SK-N-SH treated with all-trans-retinoic acid at 6 μM for 48 hours (cell line): ENCODE data around the gene CCDC171.

ENCODE experiments used
- ATAC-seq: fragments of 200-7000 bp; cut with Tn5 transposase; 3 replicates; pipeline ENCODE4 v1.9.1; 2020; ENCODE audit warnings: mild to moderate bottlenecking, moderate library complexity
- ARNTL ChIP-seq: fragments of 450-650 bp; formaldehyde crosslinking; IDR thresholded peaks from 2 replicates; pipeline ENCODE4 v1.5.0; 2020; ENCODE audit warnings: low read depth, mild to moderate bottlenecking, moderate library complexity, borderline replicate concordance
- BACH2 ChIP-seq: fragments of 250-450 bp; sonication (Bioruptor Pico); IDR thresholded peaks from 2 replicates; pipeline ENCODE4 v1.9.0; 2021; ENCODE audit warnings: mild to moderate bottlenecking, borderline replicate concordance
- CSDC2 ChIP-seq: fragments of 250-450 bp; sonication (Bioruptor Pico); IDR thresholded peaks from 2 replicates; pipeline ENCODE4 v1.5.0; 2020; ENCODE audit warnings: mild to moderate bottlenecking, moderate library complexity
- ESRRG ChIP-seq: fragments of 250-450 bp; sonication (Bioruptor Pico); IDR thresholded peaks from 2 replicates; pipeline ENCODE4 v1.6.1; 2021; ENCODE audit warnings: mild to moderate bottlenecking
- GLIS3 ChIP-seq: fragments of 250-450 bp; sonication (Bioruptor Pico); IDR thresholded peaks from 2 replicates; pipeline ENCODE4 v1.5.0; 2020; ENCODE audit warnings: mild to moderate bottlenecking, moderate library complexity
- ISL1 ChIP-seq: fragments of 250-450 bp; sonication (Bioruptor Pico); IDR thresholded peaks from 2 replicates; pipeline ENCODE4 v2.1.2; 2022; ENCODE audit warnings: mild to moderate bottlenecking, moderate library complexity
- OSR1 ChIP-seq: fragments of 250-450 bp; sonication (Bioruptor Pico); IDR thresholded peaks from 2 replicates; pipeline ENCODE4 v1.8.0; 2022; ENCODE audit warnings: moderate library complexity, mild to moderate bottlenecking, inconsistent platforms
- PATZ1 ChIP-seq: fragments of 250-450 bp; sonication (Bioruptor Pico); IDR thresholded peaks from 2 replicates; pipeline ENCODE4 v1.8.0; 2020; ENCODE audit warnings: mild to moderate bottlenecking, moderate library complexity, borderline replicate concordance
- PPARA ChIP-seq: fragments of 250-450 bp; sonication (Bioruptor Pico); IDR thresholded peaks from 2 replicates; pipeline ENCODE4 v1.5.0; 2020; ENCODE audit warnings: mild to moderate bottlenecking, borderline replicate concordance
- RARB ChIP-seq: fragments of 250-450 bp; sonication (Bioruptor Pico); IDR thresholded peaks from 2 replicates; pipeline ENCODE4 v1.8.0; 2021; ENCODE audit warnings: mild to moderate bottlenecking, moderate library complexity
- SNAI2 ChIP-seq: fragments of 250-450 bp; sonication (Bioruptor Pico); IDR thresholded peaks from 2 replicates; pipeline ENCODE4 v1.5.0; 2020; ENCODE audit warnings: mild to moderate bottlenecking, moderate library complexity
- TCF4 ChIP-seq: fragments of 250-450 bp; sonication (Bioruptor Pico); IDR thresholded peaks from 2 replicates; pipeline ENCODE4 v1.8.0; 2021; ENCODE audit warnings: mild to moderate bottlenecking, moderate library complexity, borderline replicate concordance
- TOX ChIP-seq: fragments of 250-450 bp; sonication (Bioruptor Pico); IDR thresholded peaks from 2 replicates; pipeline ENCODE4 v1.8.0; 2021; ENCODE audit warnings: mild to moderate bottlenecking, moderate library complexity, borderline replicate concordance
- ZC3H10 ChIP-seq: fragments of 250-450 bp; sonication (Bioruptor Pico); IDR thresholded peaks from 2 replicates; pipeline ENCODE4 v1.5.1; 2021; ENCODE audit warnings: mild to moderate bottlenecking, moderate library complexity
- ZFP3 ChIP-seq: fragments of 250-450 bp; sonication (Bioruptor Pico); IDR thresholded peaks from 2 replicates; pipeline ENCODE4 v1.5.0; 2020; ENCODE audit warnings: mild to moderate bottlenecking, moderate library complexity
- ZFP30 ChIP-seq: fragments of 450-650 bp; formaldehyde crosslinking; IDR thresholded peaks from 2 replicates; pipeline ENCODE4 v1.5.0; 2022; ENCODE audit warnings: mild to moderate bottlenecking, moderate library complexity
- ZNF565 ChIP-seq: fragments of 450-650 bp; formaldehyde crosslinking; conservative IDR thresholded peaks from 2 replicates; pipeline ENCODE4 v1.5.0; 2020; ENCODE audit warnings: low read depth, mild to moderate bottlenecking, moderate library complexity
- ZNF70 ChIP-seq: fragments of 450-650 bp; formaldehyde crosslinking; IDR thresholded peaks from 2 replicates; pipeline ENCODE4 v1.5.0; 2020; ENCODE audit warnings: mild to moderate bottlenecking, moderate library complexity
- ZNF8 ChIP-seq: fragments of 450-650 bp; formaldehyde crosslinking; IDR thresholded peaks from 2 replicates; pipeline ENCODE4 v1.5.0; 2020; ENCODE audit warnings: mild to moderate bottlenecking, moderate library complexity
- TF ChIP-seq, protein P1 (sequence below): fragments of 250-450 bp; sonication (Bioruptor Pico); IDR thresholded peaks from 2 replicates; pipeline ENCODE4 v1.5.0; 2020; ENCODE audit warnings: mild to moderate bottlenecking, moderate library complexity
- TF ChIP-seq, protein P2 (sequence below): fragments of 250-450 bp; sonication (Bioruptor Pico); IDR thresholded peaks from 2 replicates; pipeline ENCODE4 v1.8.0; 2021; ENCODE audit warnings: low read depth, mild to moderate bottlenecking, moderate library complexity, borderline replicate concordance
- TF ChIP-seq, protein P3 (sequence below): fragments of 250-450 bp; sonication (Bioruptor Pico); IDR thresholded peaks from 2 replicates; pipeline ENCODE4 v1.5.1; 2020; ENCODE audit warnings: low read depth, mild to moderate bottlenecking, moderate library complexity
- TF ChIP-seq, protein P4 (sequence below): fragments of 250-450 bp; sonication (Bioruptor Pico); IDR thresholded peaks from 2 replicates; pipeline ENCODE4 v1.5.1; 2021; ENCODE audit warnings: mild to moderate bottlenecking, moderate library complexity

CCDC171 gene

GRCh38 chr9:15512889-15513288 lies 40.0 kb upstream of the CCDC171 start:
- no peak for ATAC-seq
- TF ChIP-seq PPARA (CRISPR knock-in tag) (no peak), ZNF565 (no peak), SNAI2 (CRISPR knock-in tag) (no peak), TOX (CRISPR knock-in tag) (no peak), RARB (CRISPR knock-in tag) (no peak), ARNTL (CRISPR knock-in tag) (no peak), ZC3H10 (CRISPR knock-in tag) (no peak), ZNF8 (CRISPR knock-in tag) (no peak), ISL1 (CRISPR knock-in tag) (no peak), ESRRG (CRISPR knock-in tag) (no peak), BACH2 (CRISPR knock-in tag) (no peak), OSR1 (CRISPR knock-in tag) (no peak), ZFP30 (no peak), ZFP3 (CRISPR knock-in tag) (no peak), GLIS3 (CRISPR knock-in tag) (no peak), PATZ1 (CRISPR knock-in tag) (no peak)
- TF ChIP-seq, protein P1, sequence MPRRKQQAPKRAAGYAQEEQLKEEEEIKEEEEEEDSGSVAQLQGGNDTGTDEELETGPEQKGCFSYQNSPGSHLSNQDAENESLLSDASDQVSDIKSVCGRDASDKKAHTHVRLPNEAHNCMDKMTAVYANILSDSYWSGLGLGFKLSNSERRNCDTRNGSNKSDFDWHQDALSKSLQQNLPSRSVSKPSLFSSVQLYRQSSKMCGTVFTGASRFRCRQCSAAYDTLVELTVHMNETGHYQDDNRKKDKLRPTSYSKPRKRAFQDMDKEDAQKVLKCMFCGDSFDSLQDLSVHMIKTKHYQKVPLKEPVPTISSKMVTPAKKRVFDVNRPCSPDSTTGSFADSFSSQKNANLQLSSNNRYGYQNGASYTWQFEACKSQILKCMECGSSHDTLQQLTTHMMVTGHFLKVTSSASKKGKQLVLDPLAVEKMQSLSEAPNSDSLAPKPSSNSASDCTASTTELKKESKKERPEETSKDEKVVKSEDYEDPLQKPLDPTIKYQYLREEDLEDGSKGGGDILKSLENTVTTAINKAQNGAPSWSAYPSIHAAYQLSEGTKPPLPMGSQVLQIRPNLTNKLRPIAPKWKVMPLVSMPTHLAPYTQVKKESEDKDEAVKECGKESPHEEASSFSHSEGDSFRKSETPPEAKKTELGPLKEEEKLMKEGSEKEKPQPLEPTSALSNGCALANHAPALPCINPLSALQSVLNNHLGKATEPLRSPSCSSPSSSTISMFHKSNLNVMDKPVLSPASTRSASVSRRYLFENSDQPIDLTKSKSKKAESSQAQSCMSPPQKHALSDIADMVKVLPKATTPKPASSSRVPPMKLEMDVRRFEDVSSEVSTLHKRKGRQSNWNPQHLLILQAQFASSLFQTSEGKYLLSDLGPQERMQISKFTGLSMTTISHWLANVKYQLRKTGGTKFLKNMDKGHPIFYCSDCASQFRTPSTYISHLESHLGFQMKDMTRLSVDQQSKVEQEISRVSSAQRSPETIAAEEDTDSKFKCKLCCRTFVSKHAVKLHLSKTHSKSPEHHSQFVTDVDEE (CRISPR knock-in tag), result no peak
- TF ChIP-seq, protein P2, sequence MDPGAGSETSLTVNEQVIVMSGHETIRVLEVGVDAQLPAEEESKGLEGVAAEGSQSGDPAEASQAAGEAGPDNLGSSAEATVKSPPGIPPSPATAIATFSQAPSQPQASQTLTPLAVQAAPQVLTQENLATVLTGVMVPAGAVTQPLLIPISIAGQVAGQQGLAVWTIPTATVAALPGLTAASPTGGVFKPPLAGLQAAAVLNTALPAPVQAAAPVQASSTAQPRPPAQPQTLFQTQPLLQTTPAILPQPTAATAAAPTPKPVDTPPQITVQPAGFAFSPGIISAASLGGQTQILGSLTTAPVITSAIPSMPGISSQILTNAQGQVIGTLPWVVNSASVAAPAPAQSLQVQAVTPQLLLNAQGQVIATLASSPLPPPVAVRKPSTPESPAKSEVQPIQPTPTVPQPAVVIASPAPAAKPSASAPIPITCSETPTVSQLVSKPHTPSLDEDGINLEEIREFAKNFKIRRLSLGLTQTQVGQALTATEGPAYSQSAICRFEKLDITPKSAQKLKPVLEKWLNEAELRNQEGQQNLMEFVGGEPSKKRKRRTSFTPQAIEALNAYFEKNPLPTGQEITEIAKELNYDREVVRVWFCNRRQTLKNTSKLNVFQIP (CRISPR knock-in tag), result no peak

DNA sequence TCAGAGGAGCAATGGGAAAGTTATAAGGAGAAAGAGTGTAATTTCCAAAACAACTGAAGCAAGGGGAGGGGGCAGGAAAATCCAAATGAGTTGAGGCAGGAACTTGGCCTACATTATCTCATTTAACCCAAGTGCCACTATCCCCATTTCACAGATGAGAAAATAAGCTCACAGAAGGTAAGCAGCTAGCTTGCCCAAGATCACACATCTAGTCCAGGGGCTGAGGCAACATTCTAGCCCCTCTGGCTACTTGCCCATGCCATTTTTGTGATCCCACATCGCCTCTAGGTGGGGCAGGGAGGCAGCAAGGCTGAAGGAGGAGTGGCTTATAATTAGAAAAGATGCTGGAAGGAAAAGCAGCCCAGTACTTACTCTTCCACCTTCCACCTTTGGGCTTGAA lies 39.5 kb upstream of the CCDC171 start:
- no peak for ATAC-seq
- TF ChIP-seq ESRRG (CRISPR knock-in tag), result no peak
- TF ChIP-seq OSR1 (CRISPR knock-in tag), result no peak
- TF ChIP-seq ZFP30, result no peak
- TF ChIP-seq ZNF70, result no peak
- TF ChIP-seq SNAI2 (CRISPR knock-in tag), result no peak
- no peak for TF ChIP-seq TOX (CRISPR knock-in tag)
- no peak for TF ChIP-seq TCF4 (CRISPR knock-in tag)
- TF ChIP-seq BACH2 (CRISPR knock-in tag), result no peak
- no peak for TF ChIP-seq GLIS3 (CRISPR knock-in tag)
- TF ChIP-seq PATZ1 (CRISPR knock-in tag), result no peak
- TF ChIP-seq, protein P1 (CRISPR knock-in tag), result no peak
- TF ChIP-seq, protein P3, sequence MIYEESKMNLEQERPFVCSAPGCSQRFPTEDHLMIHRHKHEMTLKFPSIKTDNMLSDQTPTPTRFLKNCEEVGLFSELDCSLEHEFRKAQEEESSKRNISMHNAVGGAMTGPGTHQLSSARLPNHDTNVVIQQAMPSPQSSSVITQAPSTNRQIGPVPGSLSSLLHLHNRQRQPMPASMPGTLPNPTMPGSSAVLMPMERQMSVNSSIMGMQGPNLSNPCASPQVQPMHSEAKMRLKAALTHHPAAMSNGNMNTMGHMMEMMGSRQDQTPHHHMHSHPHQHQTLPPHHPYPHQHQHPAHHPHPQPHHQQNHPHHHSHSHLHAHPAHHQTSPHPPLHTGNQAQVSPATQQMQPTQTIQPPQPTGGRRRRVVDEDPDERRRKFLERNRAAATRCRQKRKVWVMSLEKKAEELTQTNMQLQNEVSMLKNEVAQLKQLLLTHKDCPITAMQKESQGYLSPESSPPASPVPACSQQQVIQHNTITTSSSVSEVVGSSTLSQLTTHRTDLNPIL (CRISPR knock-in tag), result no peak
- TF ChIP-seq CSDC2, result no peak
- no peak for TF ChIP-seq ISL1 (CRISPR knock-in tag)
- TF ChIP-seq, protein P4, sequence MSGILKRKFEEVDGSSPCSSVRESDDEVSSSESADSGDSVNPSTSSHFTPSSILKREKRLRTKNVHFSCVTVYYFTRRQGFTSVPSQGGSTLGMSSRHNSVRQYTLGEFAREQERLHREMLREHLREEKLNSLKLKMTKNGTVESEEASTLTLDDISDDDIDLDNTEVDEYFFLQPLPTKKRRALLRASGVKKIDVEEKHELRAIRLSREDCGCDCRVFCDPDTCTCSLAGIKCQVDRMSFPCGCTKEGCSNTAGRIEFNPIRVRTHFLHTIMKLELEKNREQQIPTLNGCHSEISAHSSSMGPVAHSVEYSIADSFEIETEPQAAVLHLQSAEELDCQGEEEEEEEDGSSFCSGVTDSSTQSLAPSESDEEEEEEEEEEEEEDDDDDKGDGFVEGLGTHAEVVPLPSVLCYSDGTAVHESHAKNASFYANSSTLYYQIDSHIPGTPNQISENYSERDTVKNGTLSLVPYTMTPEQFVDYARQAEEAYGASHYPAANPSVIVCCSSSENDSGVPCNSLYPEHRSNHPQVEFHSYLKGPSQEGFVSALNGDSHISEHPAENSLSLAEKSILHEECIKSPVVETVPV (CRISPR knock-in tag), result no peak
- TF ChIP-seq ZC3H10 (CRISPR knock-in tag), result no peak
- no peak for TF ChIP-seq ARNTL (CRISPR knock-in tag)
- TF ChIP-seq, protein P2 (CRISPR knock-in tag), result no peak
- TF ChIP-seq RARB (CRISPR knock-in tag), result no peak
